Activated naive CD4-positive, alpha-beta T cell treated with anti-CD3 and anti-CD28 coated beads, Interleukin-2, amount 10 ng/mL, durations not matched to agents 7 days and 5 days (primary cell): ENCODE results near the gene PHACTR1.
A peak's percentile ranks its signal among the peaks of the same experiment; 100 is the strongest.

Experiments used
- CTCF ChIA-PET: fragments of 350-600 bp; sonication (Branson Sonifier 250); formaldehyde crosslinking; loops from one replicate; lab custom pipeline; 2021; ENCODE audit warnings: antibody characterized with exemption; lab: Charles Lee
- DNase-seq: peaks from one replicate; pipeline ENCODE4 v3.0.0-alpha.2; 2020
- H3K27ac Mint-ChIP-seq: one replicate; pipeline ENCODE4 v1.8.0; 2021; ENCODE audit warnings: mild to moderate bottlenecking, moderate library complexity, mixed read lengths
- H3K27me3 Mint-ChIP-seq: one replicate; pipeline ENCODE4 v1.8.0; 2021; ENCODE audit warnings: mild to moderate bottlenecking, mixed read lengths
- H3K36me3 Mint-ChIP-seq: one replicate; pipeline ENCODE4 v1.8.0; 2021; ENCODE audit warnings: mixed read lengths
- H3K4me1 Mint-ChIP-seq: one replicate; pipeline ENCODE4 v1.8.0; 2021; ENCODE audit warnings: mixed read lengths
- H3K4me3 Mint-ChIP-seq: one replicate; pipeline ENCODE4 v1.8.0; 2021; ENCODE audit warnings: mild to moderate bottlenecking, moderate library complexity, mixed read lengths
- H3K9me3 Mint-ChIP-seq: one replicate; pipeline ENCODE4 v1.8.0; 2021; ENCODE audit warnings: mixed read lengths

Gene PHACTR1

GRCh38 chr6:13248053-13248452, 531.5 kb downstream of the PHACTR1 start:
- Mint-ChIP-seq H3K4me3 (no peak overlapping the region), H3K36me3 (no peaks in the 10 kb centered on the region), H3K27ac (no peak overlapping the region), H3K27me3 (peaks cover 5% of the 10 kb centered on the region), H3K9me3 (peaks cover 5% of the 10 kb centered on the region), H3K4me1 (no peaks in the 10 kb centered on the region)
- CTCF ChIA-PET: no interaction called here
- DNase-seq: no peak

GRCh38 chr6:13248584-13248985, 532.0 kb downstream of the PHACTR1 start:
- Mint-ChIP-seq H3K9me3 (peaks cover 5% of the 10 kb centered on the region), H3K27ac (no peak overlapping the region), H3K4me1 (no peaks in the 10 kb centered on the region), H3K4me3 (no peak overlapping the region), H3K36me3 (no peaks in the 10 kb centered on the region), H3K27me3 (peaks cover 7% of the 10 kb centered on the region)
- CTCF ChIA-PET: no interaction called here
- no peak for DNase-seq

- no peaks in the 10 kb centered on the region for H3K36me3 Mint-ChIP-seq
- H3K27me3 Mint-ChIP-seq: peaks cover 9% of the 10 kb centered on the region
- H3K27ac Mint-ChIP-seq: no peak overlapping the region
- CTCF ChIA-PET: no interaction called here
- no peak overlapping the region for H3K4me3 Mint-ChIP-seq
- DNase-seq: no peak
- H3K4me1 Mint-ChIP-seq: no peaks in the 10 kb centered on the region
- H3K9me3 Mint-ChIP-seq: peaks cover 1% of the 10 kb centered on the region
Measured at GRCh38 chr6:13248994-13249393, 532.4 kb downstream of the PHACTR1 start.

GRCh38 chr6:13249817-13250216, 533.2 kb downstream of the PHACTR1 start:
- H3K27me3 Mint-ChIP-seq: peaks cover 9% of the 10 kb centered on the region

GRCh38 chr6:13250703-13251102, 534.1 kb downstream of the PHACTR1 start:
- H3K4me1 Mint-ChIP-seq: no peaks in the 10 kb centered on the region
- no peak overlapping the region for H3K27ac Mint-ChIP-seq
- no peak for DNase-seq
- no peaks in the 10 kb centered on the region for H3K9me3 Mint-ChIP-seq
- CTCF ChIA-PET: no interaction called here
- no peak overlapping the region for H3K4me3 Mint-ChIP-seq
- H3K36me3 Mint-ChIP-seq: no peaks in the 10 kb centered on the region
- H3K27me3 Mint-ChIP-seq: peaks cover 9% of the 10 kb centered on the region

More at GRCh38 chr6:13249817-13250216, 533.2 kb downstream of the PHACTR1 start:
- DNase-seq: no peak
- CTCF ChIA-PET: interaction anchor here (0.9 kb wide), 1 partner anchor 29 kb away, joined by 3 read pairs; no protein-coding TSS in a partner anchor
- no peaks in the 10 kb centered on the region for H3K36me3 Mint-ChIP-seq
- H3K27ac Mint-ChIP-seq: no peak overlapping the region
- no peak overlapping the region for H3K4me3 Mint-ChIP-seq
- H3K4me1 Mint-ChIP-seq: no peaks in the 10 kb centered on the region
- no peaks in the 10 kb centered on the region for H3K9me3 Mint-ChIP-seq

- H3K27me3 Mint-ChIP-seq: peaks cover 9% of the 10 kb centered on the region
- no peaks in the 10 kb centered on the region for H3K36me3 Mint-ChIP-seq
- CTCF ChIA-PET: no interaction called here
- no peaks in the 10 kb centered on the region for H3K9me3 Mint-ChIP-seq
- no peak for DNase-seq
- no peaks in the 10 kb centered on the region for H3K4me1 Mint-ChIP-seq
- no peak overlapping the region for H3K27ac Mint-ChIP-seq
- H3K4me3 Mint-ChIP-seq: no peak overlapping the region
Measured at GRCh38 chr6:13251242-13251641, 534.7 kb downstream of the PHACTR1 start.

- Mint-ChIP-seq H3K4me1 (no peaks in the 10 kb centered on the region), H3K36me3 (no peaks in the 10 kb centered on the region), H3K4me3 (no peak overlapping the region), H3K27ac (no peak overlapping the region), H3K27me3 (peaks cover 9% of the 10 kb centered on the region), H3K9me3 (no peaks in the 10 kb centered on the region)
- CTCF ChIA-PET: interaction anchor here (0.6 kb wide), 1 partner anchor 165 kb away, joined by 3 read pairs; no protein-coding TSS in a partner anchor
- DNase-seq: no peak
Measured at GRCh38 chr6:13252790-13253189, 536.2 kb downstream of the PHACTR1 start.

GRCh38 chr6:13253272-13253671, 536.7 kb downstream of the PHACTR1 start:
- CTCF ChIA-PET: interaction anchor here (0.6 kb wide), 1 partner anchor 166 kb away, joined by 3 read pairs; no protein-coding TSS in a partner anchor
- Mint-ChIP-seq H3K4me1 (no peaks in the 10 kb centered on the region), H3K9me3 (no peaks in the 10 kb centered on the region), H3K36me3 (no peaks in the 10 kb centered on the region), H3K4me3 (no peak overlapping the region), H3K27ac (no peak overlapping the region), H3K27me3 (peaks cover 9% of the 10 kb centered on the region)
- no peak for DNase-seq

- Mint-ChIP-seq H3K36me3 (no peaks in the 10 kb centered on the region), H3K27ac (no peak overlapping the region), H3K9me3 (no peaks in the 10 kb centered on the region), H3K4me3 (no peak overlapping the region), H3K4me1 (peaks cover under 1% of the 10 kb centered on the region), H3K27me3 (peaks cover 9% of the 10 kb centered on the region)
- CTCF ChIA-PET: no interaction called here
- no peak for DNase-seq
Measured at GRCh38 chr6:13256266-13257001, 539.9 kb downstream of the PHACTR1 start.

GRCh38 chr6:13259393-13259792, 542.8 kb downstream of the PHACTR1 start:
- DNase-seq: no peak
- H3K9me3 Mint-ChIP-seq: no peaks in the 10 kb centered on the region
- H3K36me3 Mint-ChIP-seq: no peaks in the 10 kb centered on the region
- no peak overlapping the region for H3K27ac Mint-ChIP-seq
- CTCF ChIA-PET: no interaction called here
- H3K4me3 Mint-ChIP-seq: no peak overlapping the region
- H3K4me1 Mint-ChIP-seq: peaks cover 3% of the 10 kb centered on the region
- H3K27me3 Mint-ChIP-seq: peaks cover 5% of the 10 kb centered on the region

- CTCF ChIA-PET: no interaction called here
- Mint-ChIP-seq H3K36me3 (no peaks in the 10 kb centered on the region), H3K4me1 (peaks cover 3% of the 10 kb centered on the region), H3K27ac (no peak overlapping the region), H3K9me3 (no peaks in the 10 kb centered on the region), H3K27me3 (peaks cover 5% of the 10 kb centered on the region), H3K4me3 (no peak overlapping the region)
- DNase-seq: no peak
Measured at GRCh38 chr6:13260101-13260598, 543.6 kb downstream of the PHACTR1 start.

- CTCF ChIA-PET: no interaction called here
- H3K4me1 Mint-ChIP-seq: peaks cover 3% of the 10 kb centered on the region
Measured at GRCh38 chr6:13260831-13261230, 544.3 kb downstream of the PHACTR1 start.

GRCh38 chr6:13261464-13261994, 545.0 kb downstream of the PHACTR1 start:
- H3K4me3 Mint-ChIP-seq: no peak overlapping the region
- CTCF ChIA-PET: no interaction called here
- peaks cover 3% of the 10 kb centered on the region for H3K4me1 Mint-ChIP-seq
- no peaks in the 10 kb centered on the region for H3K9me3 Mint-ChIP-seq
- H3K27ac Mint-ChIP-seq: no peak overlapping the region
- DNase-seq: peak; percentile 43
- H3K36me3 Mint-ChIP-seq: no peaks in the 10 kb centered on the region
- H3K27me3 Mint-ChIP-seq: peaks cover 5% of the 10 kb centered on the region

More at GRCh38 chr6:13260831-13261230, 544.3 kb downstream of the PHACTR1 start:
- no peak overlapping the region for H3K27ac Mint-ChIP-seq
- H3K27me3 Mint-ChIP-seq: peaks cover 5% of the 10 kb centered on the region
- no peaks in the 10 kb centered on the region for H3K9me3 Mint-ChIP-seq
- DNase-seq: no peak
- no peaks in the 10 kb centered on the region for H3K36me3 Mint-ChIP-seq
- H3K4me3 Mint-ChIP-seq: no peak overlapping the region

- H3K27ac Mint-ChIP-seq: no peak overlapping the region
- peaks cover 2% of the 10 kb centered on the region for H3K36me3 Mint-ChIP-seq
- H3K4me1 Mint-ChIP-seq: peaks cover 3% of the 10 kb centered on the region
- no peak for DNase-seq
- no peak overlapping the region for H3K4me3 Mint-ChIP-seq
- CTCF ChIA-PET: no interaction called here
- H3K9me3 Mint-ChIP-seq: peaks cover 4% of the 10 kb centered on the region
- H3K27me3 Mint-ChIP-seq: peaks cover 9% of the 10 kb centered on the region
Measured at GRCh38 chr6:13262302-13263230, 546.0 kb downstream of the PHACTR1 start.
